Activated CD8-positive, alpha-beta T cell treated with anti-CD3 and anti-CD28 coated beads for 36 hours (primary cell): Measurements from ENCODE around the gene BMPER. TPM values are rescaled to one million over a fixed set of nuclear protein-coding genes. Genes with fewer than 3 reads are reported as not detected.

Source experiments
- ATAC-seq: fragments of 200-7000 bp; cut with Tn5 transposase; one replicate; pipeline ENCODE4 v1.10.0; 2021; ENCODE audit warnings: mild to moderate bottlenecking, moderate library complexity
- CTCF ChIA-PET: fragments of 350-600 bp; sonication (Branson Sonifier 250); formaldehyde crosslinking; loops from one replicate; lab custom pipeline; 2021; ENCODE audit warnings: antibody characterized with exemption; lab: Charles Lee
- POLR2A ChIA-PET: fragments of 350-600 bp; sonication (Branson Sonifier 250); formaldehyde crosslinking; loops from one replicate; lab custom pipeline; 2021; ENCODE audit warnings: antibody characterized with exemption; lab: Charles Lee
- DNase-seq: peaks from one replicate; pipeline ENCODE4 v3.0.0-alpha.2; 2020
- H3K27ac Mint-ChIP-seq: one replicate; pipeline ENCODE4 v1.8.0; 2021; ENCODE audit warnings: mild to moderate bottlenecking, mixed read lengths
- H3K27me3 Mint-ChIP-seq: one replicate; pipeline ENCODE4 v1.8.0; 2021; ENCODE audit warnings: mixed read lengths
- H3K36me3 Mint-ChIP-seq: one replicate; pipeline ENCODE4 v1.8.0; 2021; ENCODE audit warnings: low read depth, mixed read lengths
- H3K4me1 Mint-ChIP-seq: one replicate; pipeline ENCODE4 v1.8.0; 2021; ENCODE audit warnings: low read depth, mixed read lengths
- H3K4me3 Mint-ChIP-seq: one replicate; pipeline ENCODE4 v1.8.0; 2021; ENCODE audit warnings: mild to moderate bottlenecking, moderate library complexity, mixed read lengths
- H3K9me3 Mint-ChIP-seq: one replicate; pipeline ENCODE4 v1.8.0; 2021; ENCODE audit warnings: mixed read lengths
- intact Hi-C: fragments of 100-400 bp; cut with micrococcal nuclease; formaldehyde crosslinking; loops from one replicate; pipeline ENCODE4 v1.10.0; 2022
- total RNA-seq, 2 experiments: library from RNA; stranded (reverse); gene quantifications; one replicate each; pipeline ENCODE4 v1.2.3, GENCODE V29; 2021
- TF ChIP-seq, protein P1 (sequence below): fragments of 200-600 bp; IDR thresholded peaks from one replicate; pipeline ENCODE4 v1.8.0; 2022; ENCODE audit warnings: antibody characterized with exemption, mild to moderate bottlenecking

Gene BMPER
- total RNA-seq, 2 experiments from 2014 or later: not detected

DNA sequence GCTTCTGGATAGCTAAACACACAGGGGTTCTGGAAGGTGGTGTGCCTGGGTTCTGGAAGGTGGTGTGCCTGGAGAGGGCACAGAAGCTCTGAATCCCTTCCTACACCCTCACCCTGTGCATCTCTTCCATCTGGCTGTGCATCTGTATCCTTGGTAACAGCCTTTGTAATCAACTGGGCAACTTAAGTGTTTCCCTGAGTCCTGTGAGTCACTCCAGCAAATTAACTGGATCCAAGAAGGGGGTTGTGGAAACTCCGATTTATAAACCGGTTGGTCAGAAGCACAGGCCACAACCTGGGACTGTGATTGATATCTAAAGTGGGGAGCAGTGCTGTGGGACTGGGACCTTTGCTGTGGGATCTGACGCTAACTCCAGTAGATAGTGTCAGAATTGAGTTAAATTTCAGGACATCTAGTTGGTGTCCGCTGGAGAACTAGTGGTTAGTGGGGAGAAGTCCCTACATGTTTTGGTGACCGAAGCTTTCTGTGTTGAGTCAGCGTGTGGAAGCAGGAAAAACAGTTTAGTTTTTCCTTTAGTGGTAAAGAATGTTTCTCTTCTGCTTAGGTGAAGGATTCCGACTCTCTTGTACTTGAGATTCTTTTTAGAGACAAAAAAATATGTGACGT is 228.1 kb downstream of the BMPER start:
- TF ChIP-seq, protein P1, sequence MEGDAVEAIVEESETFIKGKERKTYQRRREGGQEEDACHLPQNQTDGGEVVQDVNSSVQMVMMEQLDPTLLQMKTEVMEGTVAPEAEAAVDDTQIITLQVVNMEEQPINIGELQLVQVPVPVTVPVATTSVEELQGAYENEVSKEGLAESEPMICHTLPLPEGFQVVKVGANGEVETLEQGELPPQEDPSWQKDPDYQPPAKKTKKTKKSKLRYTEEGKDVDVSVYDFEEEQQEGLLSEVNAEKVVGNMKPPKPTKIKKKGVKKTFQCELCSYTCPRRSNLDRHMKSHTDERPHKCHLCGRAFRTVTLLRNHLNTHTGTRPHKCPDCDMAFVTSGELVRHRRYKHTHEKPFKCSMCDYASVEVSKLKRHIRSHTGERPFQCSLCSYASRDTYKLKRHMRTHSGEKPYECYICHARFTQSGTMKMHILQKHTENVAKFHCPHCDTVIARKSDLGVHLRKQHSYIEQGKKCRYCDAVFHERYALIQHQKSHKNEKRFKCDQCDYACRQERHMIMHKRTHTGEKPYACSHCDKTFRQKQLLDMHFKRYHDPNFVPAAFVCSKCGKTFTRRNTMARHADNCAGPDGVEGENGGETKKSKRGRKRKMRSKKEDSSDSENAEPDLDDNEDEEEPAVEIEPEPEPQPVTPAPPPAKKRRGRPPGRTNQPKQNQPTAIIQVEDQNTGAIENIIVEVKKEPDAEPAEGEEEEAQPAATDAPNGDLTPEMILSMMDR: no peak
- ATAC-seq (no peak), DNase-seq (no peak)
- Mint-ChIP-seq H3K4me1 (no peaks in the 10 kb centered on the region), H3K36me3 (no peaks in the 10 kb centered on the region), H3K27ac (no peak overlapping the region), H3K9me3 (no peaks in the 10 kb centered on the region), H3K4me3 (no peak overlapping the region), H3K27me3 (peaks cover 1% of the 10 kb centered on the region)
- ChIA-PET POLR2A (no interaction called here), CTCF (interaction anchor here (1.4 kb wide), 1 partner anchor 32 kb away, joined by 4 read pairs; no protein-coding TSS in a partner anchor)
- intact Hi-C loops: no loop called here

DNA sequence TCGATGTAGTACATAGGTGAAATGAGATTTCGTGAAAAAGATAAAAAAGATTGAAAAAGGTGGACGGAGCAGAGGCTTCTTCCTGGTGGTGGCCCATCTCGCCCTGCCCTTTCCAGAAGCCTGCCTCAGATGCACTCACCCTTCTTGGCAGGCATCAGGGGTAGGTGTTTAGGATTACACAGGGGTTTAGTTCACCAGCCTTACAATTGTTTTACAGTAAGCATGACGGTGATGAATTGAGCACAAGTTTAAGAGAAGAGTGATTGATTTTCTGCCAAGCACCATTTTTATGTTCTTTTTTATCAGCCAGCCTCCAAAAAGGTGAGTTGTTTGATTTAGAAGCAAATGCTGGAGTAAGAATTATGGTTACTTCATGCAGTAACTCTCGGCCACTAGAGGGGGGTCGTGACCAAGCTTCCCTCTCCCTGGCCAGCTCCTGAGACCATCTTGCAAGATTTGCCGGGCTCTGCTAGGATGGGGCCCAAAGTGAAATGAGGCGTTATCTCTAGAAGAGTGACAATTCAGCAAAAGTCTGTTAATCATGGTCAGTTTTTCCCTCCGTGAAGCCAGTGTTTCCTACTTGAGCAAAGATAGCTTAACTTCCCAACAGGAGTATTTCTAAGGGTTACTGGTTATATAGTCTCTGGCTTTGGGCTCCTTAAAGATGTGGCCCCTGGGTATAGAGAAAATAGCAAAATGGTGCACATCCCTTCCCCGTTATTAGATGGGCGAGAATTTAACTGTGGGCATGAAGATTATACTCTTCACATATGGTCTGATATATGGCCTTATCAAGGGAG is 228.8 kb downstream of the BMPER start:
- CTCF ChIA-PET: interaction anchor here (1.1 to 1.9 kb wide), 3 partner anchors 11 to 44 kb away, joined by 3 to 6 read pairs (median 4); no protein-coding TSS in a partner anchor
- peaks cover 1% of the 10 kb centered on the region for H3K27me3 Mint-ChIP-seq
- intact Hi-C loops: no loop called here
- no peaks in the 10 kb centered on the region for H3K36me3 Mint-ChIP-seq
- TF ChIP-seq, protein P1: peak; percentile 17
- DNase-seq (peak; percentile 49), ATAC-seq (no peak)
- no peak overlapping the region for H3K4me3 Mint-ChIP-seq
- H3K4me1 Mint-ChIP-seq: no peaks in the 10 kb centered on the region
- H3K27ac Mint-ChIP-seq: no peak overlapping the region
- POLR2A ChIA-PET: no interaction called here
- no peaks in the 10 kb centered on the region for H3K9me3 Mint-ChIP-seq

DNA sequence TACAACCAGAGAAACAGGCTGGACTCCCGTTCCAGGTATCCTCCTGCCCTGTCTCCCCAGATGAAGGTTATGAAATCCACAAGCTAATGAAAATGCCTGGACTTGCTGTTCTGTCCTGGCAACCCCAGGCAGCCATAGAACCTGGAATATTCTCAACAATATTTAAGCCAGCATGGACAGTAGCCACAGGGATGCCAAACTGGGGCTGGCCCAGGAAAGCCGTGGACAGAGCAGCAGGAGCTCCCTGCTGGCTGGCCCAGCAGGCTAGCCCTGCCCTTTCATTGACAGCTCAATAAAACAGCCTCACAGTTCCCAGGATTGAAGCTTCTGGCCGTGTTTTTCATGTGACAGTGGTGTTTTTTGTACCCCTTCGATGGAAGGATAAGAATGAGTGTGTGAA is 230.6 kb downstream of the BMPER start:
- POLR2A ChIA-PET: no interaction called here
- Mint-ChIP-seq H3K4me1 (no peaks in the 10 kb centered on the region), H3K27me3 (peaks cover 1% of the 10 kb centered on the region), H3K9me3 (no peaks in the 10 kb centered on the region), H3K36me3 (no peaks in the 10 kb centered on the region), H3K4me3 (no peak overlapping the region), H3K27ac (no peak overlapping the region)
- TF ChIP-seq, protein P1: no peak
- no peak for DNase-seq
- no peak for ATAC-seq
- CTCF ChIA-PET: interaction anchor here (1.9 kb wide), 1 partner anchor 9 kb away, joined by 6 read pairs; no protein-coding TSS in a partner anchor
- intact Hi-C loops: no loop called here

DNA sequence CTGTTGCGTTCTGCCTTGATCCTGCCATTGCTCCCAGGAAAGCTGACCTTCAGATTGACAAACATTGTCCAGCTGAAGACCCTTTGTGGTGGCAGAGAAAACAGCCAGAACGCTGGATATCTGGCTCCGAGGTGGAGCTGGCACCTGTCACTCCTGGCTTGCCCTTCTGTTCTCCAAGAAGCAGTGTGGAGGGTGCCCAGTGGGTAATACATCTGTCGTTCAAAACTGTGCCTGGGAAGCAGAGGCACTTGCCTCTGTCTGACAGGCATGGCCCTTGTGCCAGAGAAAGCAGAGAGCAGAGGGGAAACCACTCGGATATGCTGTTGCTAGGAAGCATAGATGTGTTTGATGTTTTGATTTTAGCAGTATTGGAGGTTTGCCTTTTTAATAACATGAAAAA is 231.4 kb downstream of the BMPER start:
- H3K36me3 Mint-ChIP-seq: no peaks in the 10 kb centered on the region
- no peak overlapping the region for H3K27ac Mint-ChIP-seq
- ChIA-PET POLR2A (no interaction called here), CTCF (interaction anchor here (0.7 kb wide), 1 partner anchor 421 kb away, joined by 3 read pairs; no protein-coding TSS in a partner anchor)
- intact Hi-C loops: no loop called here
- TF ChIP-seq, protein P1: no peak
- DNase-seq (no peak), ATAC-seq (no peak)
- H3K9me3 Mint-ChIP-seq: no peaks in the 10 kb centered on the region
- H3K27me3 Mint-ChIP-seq: peaks cover 1% of the 10 kb centered on the region
- H3K4me3 Mint-ChIP-seq: no peak overlapping the region
- H3K4me1 Mint-ChIP-seq: no peaks in the 10 kb centered on the region

DNA sequence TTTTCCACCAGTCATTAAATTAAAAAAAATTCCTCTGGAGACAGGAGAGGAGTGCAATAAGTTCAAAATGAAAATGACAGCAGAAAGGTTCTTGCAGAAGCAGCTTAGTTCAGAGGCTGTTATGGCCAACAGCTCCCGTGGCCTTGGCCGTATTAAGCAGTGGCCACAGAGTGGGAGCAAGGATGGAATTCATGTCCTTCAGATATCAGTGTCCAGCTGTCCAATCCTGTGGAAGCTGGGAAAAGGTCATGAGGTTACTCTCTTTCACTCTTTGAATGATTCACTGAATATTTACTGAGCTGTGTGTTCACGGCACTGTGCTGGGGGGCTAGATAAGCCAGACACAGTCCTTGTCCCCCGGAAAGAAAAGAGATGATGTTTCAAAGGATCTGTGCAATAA is 231.8 kb downstream of the BMPER start:
- no peak overlapping the region for H3K4me3 Mint-ChIP-seq
- ATAC-seq: no peak
- POLR2A ChIA-PET: no interaction called here

More for the DNA sequence above, 231.8 kb downstream of the BMPER start:
- TF ChIP-seq, protein P1: no peak
- CTCF ChIA-PET: interaction anchor here (0.7 kb wide), 1 partner anchor 420 kb away, joined by 3 read pairs; no protein-coding TSS in a partner anchor
- DNase-seq: no peak
- Mint-ChIP-seq H3K27me3 (peaks cover 1% of the 10 kb centered on the region), H3K27ac (no peak overlapping the region), H3K4me1 (no peaks in the 10 kb centered on the region), H3K36me3 (no peaks in the 10 kb centered on the region), H3K9me3 (no peaks in the 10 kb centered on the region)
- intact Hi-C loops: no loop called here
